Body of pancreas (tissue), 4 donors: Measurements from ENCODE around the gene PCNT. TPM values are rescaled to one million over a fixed set of nuclear protein-coding genes. Genes with fewer than 3 reads are reported as not detected.

Experiments
- ATAC-seq: fragments of 150-250 bp; one replicate; pipeline ENCODE4 v1.9.1; 2016
- DNase-seq, 4 donors: peaks; one replicate each; pipeline ENCODE4 v3.0.0-alpha.2; 2019
- H3K27ac ChIP-seq, 4 donors: fragments of 200-600 bp; sonication (generic); 1 replicate in 3 of 4; 2 replicates in 1 of 4; pipeline versions ENCODE4 v1.5.1 to v1.6.1; 2016 to 2019; ENCODE audit warnings: mild to moderate bottlenecking in 1 of 4, mixed read lengths in 1 of 4, moderate library complexity in 1 of 4
- H3K27me3 ChIP-seq, 2 donors: fragments of 200-600 bp; sonication (generic); one replicate each; pipeline ENCODE4 v1.6.0; 2016; ENCODE audit warnings: mild to moderate bottlenecking in 1 of 2
- H3K36me3 ChIP-seq, 2 donors: fragments of 200-600 bp; sonication (generic); replicated peaks in 1 of 2; 2 replicates each; pipeline ENCODE4 v1.5.1; 2016; ENCODE audit warnings: low read depth in 2 of 2; ENCODE audit not compliant: insufficient read depth in 1 of 2
- H3K4me1 ChIP-seq: fragments of 200-600 bp; sonication (generic); one replicate; pipeline ENCODE4 v1.6.0; 2016
- H3K4me3 ChIP-seq, 2 donors: fragments of 200-600 bp; sonication (generic); 1 replicate in 1 of 2; 2 replicates in 1 of 2; pipeline ENCODE4 v1.5.1; 2016 to 2019
- H3K9me3 ChIP-seq, 3 donors: fragments of 200-600 bp; sonication (generic); 1 replicate in 2 of 3; 2 replicates in 1 of 3; pipeline ENCODE4 v1.5.1; 2016
- POLR2A ChIP-seq, 3 donors: fragments of 450-650 bp; IDR thresholded peaks; one replicate each; pipeline ENCODE4 v1.6.1; 2016; ENCODE audit warnings: antibody characterized with exemption in 3 of 3, mild to moderate bottlenecking in 2 of 3
- WGBS, 2 donors: methylation state at CpG; one replicate each; pipeline ENCODE4 v1.1.5; 2017; 5-methylcytosine and 5-hydroxymethylcytosine counted together
- intact Hi-C: fragments of 100-400 bp; cut with DNase I; formaldehyde crosslinking; loops from one replicate; pipeline ENCODE4 v1.15.1; 2023
- total RNA-seq, 2 donors: library from RNA; depleted of rRNA; stranded (reverse); fragments of >200 nt; gene quantifications; one replicate each; pipeline ENCODE4 v1.1.0, GENCODE V29; 2016
- TF ChIP-seq, protein P1 (sequence below), 7 experiments: fragments of 450-650 bp in 4 of 7; fragments of 200-600 bp in 3 of 7; sonication (generic) in 3 of 7; IDR thresholded peaks; one replicate each; pipeline ENCODE4 v1.5.1; 2016 to 2019; ENCODE audit warnings: antibody characterized with exemption in 7 of 7

Gene PCNT
- total RNA-seq, 2 donors from 2014 or later, result 11.9 to 28.0 TPM

DNA sequence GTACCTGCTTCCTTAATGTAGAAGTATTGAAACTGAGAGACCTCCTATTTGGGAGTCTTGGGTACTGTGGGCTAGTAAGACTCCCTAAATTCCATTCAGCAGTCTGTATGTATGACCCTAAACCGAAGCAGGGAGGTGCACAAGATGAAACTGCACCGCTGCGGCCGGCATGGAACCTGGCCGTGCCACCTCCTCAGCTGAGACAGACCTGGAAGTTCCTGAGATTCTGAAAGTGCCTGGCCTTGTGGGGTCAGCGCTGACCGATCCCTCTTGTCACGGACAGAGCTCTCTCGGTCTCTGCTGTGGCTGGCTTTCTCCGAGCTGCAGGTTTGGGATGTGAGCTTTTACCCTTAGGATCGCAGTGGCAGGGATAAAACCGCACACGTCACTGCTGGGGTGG lies 27.0 kb downstream of the PCNT start:
- Histone ChIP-seq H3K27me3 (no peaks in the 10 kb centered on the region), H3K4me3 (no peak overlapping the region), H3K27ac (no peak overlapping the region), H3K4me1 (no peaks in the 10 kb centered on the region), H3K36me3 (peaks cover 0 to 31% of the 10 kb centered on the region in 2 donors), H3K9me3 (no peaks in the 10 kb centered on the region)
- intact Hi-C loops, result no loop called here
- ATAC-seq (no peak), DNase-seq (no peak)
- TF ChIP-seq POLR2A (IDR thresholded peaks at IDR 0.05), result no peak
- TF ChIP-seq, protein P1, sequence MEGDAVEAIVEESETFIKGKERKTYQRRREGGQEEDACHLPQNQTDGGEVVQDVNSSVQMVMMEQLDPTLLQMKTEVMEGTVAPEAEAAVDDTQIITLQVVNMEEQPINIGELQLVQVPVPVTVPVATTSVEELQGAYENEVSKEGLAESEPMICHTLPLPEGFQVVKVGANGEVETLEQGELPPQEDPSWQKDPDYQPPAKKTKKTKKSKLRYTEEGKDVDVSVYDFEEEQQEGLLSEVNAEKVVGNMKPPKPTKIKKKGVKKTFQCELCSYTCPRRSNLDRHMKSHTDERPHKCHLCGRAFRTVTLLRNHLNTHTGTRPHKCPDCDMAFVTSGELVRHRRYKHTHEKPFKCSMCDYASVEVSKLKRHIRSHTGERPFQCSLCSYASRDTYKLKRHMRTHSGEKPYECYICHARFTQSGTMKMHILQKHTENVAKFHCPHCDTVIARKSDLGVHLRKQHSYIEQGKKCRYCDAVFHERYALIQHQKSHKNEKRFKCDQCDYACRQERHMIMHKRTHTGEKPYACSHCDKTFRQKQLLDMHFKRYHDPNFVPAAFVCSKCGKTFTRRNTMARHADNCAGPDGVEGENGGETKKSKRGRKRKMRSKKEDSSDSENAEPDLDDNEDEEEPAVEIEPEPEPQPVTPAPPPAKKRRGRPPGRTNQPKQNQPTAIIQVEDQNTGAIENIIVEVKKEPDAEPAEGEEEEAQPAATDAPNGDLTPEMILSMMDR (IDR thresholded peaks at IDR 0.05), result no peak
- WGBS, 2 donors, result 90 to 97% methylated on average over 12 to 13 of the region's 13 CpGs

DNA sequence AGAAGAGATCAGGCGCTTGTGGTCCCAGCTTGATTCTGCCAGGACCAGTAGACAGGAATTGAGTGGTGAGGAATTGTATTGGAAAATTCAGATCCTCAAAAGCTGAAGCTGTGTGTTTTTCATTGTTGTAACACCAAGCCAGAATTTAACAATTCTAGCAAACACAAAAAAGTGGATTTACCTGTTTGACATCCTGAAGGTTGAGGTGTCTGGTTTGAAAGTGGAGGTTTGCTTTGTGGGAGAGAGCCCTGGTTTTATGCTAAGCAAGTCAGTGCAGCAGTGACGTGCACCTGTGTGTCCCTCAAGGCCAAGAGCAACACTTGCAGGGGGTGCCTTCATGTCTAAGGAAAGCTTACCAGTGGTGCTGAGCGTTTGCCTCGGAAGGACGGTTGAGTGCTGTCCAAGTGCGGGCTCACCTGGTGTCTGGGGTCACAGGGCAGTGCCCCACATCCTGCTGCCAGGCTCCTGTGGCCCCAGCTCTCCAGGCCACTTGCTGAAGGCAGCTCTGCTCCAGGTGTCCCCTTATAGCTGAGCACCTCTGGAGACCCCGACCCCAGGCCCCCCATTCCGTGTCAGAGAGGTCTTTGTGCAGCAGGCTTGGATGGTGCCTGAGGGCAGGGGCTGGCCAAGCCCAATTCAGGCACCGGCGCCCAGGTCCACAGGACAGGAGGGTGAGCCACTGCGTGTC lies 27.7 kb downstream of the PCNT start:
- 88% methylated on average over 8 to 11 of the region's 11 CpGs for WGBS, 2 donors
- TF ChIP-seq, protein P1 (IDR thresholded peaks at IDR 0.05), result no peak
- no peak for TF ChIP-seq POLR2A (IDR thresholded peaks at IDR 0.05)
- Histone ChIP-seq H3K36me3 (peaks cover 0 to 27% of the 10 kb centered on the region in 2 donors), H3K4me1 (no peaks in the 10 kb centered on the region), H3K9me3 (no peaks in the 10 kb centered on the region), H3K4me3 (no peak overlapping the region), H3K27me3 (no peaks in the 10 kb centered on the region), H3K27ac (no peak overlapping the region)
- DNase-seq (no peak), ATAC-seq (no peak)
- intact Hi-C loops, result no loop called here

DNA sequence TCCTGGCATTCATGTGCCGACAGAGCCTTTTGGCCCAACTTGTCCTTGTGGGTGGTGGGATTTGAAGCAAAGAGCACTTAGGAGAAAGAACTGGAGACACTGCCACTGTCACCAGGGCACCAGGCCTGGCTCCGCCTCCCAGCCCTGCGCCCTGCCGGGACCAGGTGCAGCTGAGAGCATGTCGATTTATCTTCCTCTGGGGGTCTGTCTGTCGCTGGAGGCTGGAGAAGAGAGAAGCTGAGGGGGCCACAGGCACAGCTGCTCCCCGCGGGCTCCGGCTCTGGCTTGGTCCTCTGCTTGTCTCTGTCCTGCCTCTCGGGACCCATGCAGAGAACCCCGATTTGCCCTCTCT lies 28.2 kb downstream of the PCNT start:
- ATAC-seq (no peak), DNase-seq (no peak)
- Histone ChIP-seq H3K27me3 (no peaks in the 10 kb centered on the region), H3K4me3 (no peak overlapping the region), H3K4me1 (no peaks in the 10 kb centered on the region), H3K9me3 (no peaks in the 10 kb centered on the region), H3K27ac (no peak overlapping the region), H3K36me3 (peaks cover 0 to 25% of the 10 kb centered on the region in 2 donors)
- intact Hi-C loops, result no loop called here
- TF ChIP-seq POLR2A (IDR thresholded peaks at IDR 0.05), result no peak
- TF ChIP-seq, protein P1 (IDR thresholded peaks at IDR 0.05), result no peak
- WGBS, 2 donors, result 88 to 95% methylated on average over 10 of the region's 11 CpGs

DNA sequence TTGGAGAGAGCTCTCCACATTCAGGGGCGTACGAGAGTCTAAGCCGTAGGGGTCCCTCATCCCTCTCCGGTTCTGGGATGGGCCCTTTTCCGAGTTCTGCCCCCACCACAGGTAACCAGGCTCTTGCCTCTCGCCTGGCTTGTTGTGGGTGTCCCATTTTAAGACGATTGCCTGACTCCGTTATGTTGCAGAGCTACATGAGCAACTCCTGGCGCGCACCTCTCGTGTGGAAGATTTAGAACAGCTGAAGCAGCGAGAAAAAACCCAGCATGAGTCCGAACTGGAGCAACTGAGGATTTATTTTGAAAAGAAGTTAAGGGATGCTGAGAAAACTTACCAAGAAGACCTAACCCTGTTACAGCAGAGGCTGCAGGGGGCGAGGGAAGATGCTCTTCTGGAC lies 29.0 kb downstream of the PCNT start:
- Histone ChIP-seq H3K27me3 (no peaks in the 10 kb centered on the region), H3K4me1 (no peaks in the 10 kb centered on the region), H3K36me3 (peaks cover 0 to 29% of the 10 kb centered on the region in 2 donors), H3K27ac (no peak overlapping the region), H3K4me3 (no peak overlapping the region), H3K9me3 (no peaks in the 10 kb centered on the region)
- intact Hi-C loops, result no loop called here
- TF ChIP-seq, protein P1 (IDR thresholded peaks at IDR 0.05), result no peak
- DNase-seq (no peak), ATAC-seq (no peak)
- 90 to 93% methylated on average over 14 of the region's 14 CpGs for WGBS, 2 donors

DNA sequence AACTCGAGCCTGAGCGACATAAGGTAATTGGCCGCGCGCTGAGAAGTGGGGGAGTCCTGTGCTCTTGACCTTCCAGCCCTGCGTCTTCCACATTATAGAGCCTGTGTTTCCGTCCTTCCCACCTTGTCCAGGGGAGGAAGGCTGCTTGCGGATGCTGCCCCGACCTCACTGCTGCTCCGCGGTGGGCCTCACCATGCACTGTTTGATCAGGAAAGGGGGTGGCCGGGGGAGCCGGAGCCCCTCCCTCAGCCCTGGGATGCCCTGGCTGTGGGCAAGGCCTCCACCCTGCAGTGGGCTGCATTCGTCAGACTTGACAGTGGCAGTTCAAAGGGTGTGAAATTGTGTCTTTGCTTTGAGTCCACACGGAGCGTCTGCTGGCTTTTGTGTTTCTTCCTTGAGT lies 30.1 kb downstream of the PCNT start:
- Histone ChIP-seq H3K4me1 (no peaks in the 10 kb centered on the region), H3K27ac (no peak overlapping the region), H3K9me3 (no peaks in the 10 kb centered on the region), H3K27me3 (no peaks in the 10 kb centered on the region), H3K36me3 (peaks cover 0 to 29% of the 10 kb centered on the region in 2 donors), H3K4me3 (no peak overlapping the region)
- intact Hi-C loops, result no loop called here
- 95% methylated on average over 13 to 16 of the region's 16 CpGs for WGBS, 2 donors
- no peak for TF ChIP-seq POLR2A (IDR thresholded peaks at IDR 0.05)
- TF ChIP-seq, protein P1 (IDR thresholded peaks at IDR 0.05), result no peak
- no peak for DNase-seq
- ATAC-seq, result no peak
